Keratinocyte (primary cell): Measurements from ENCODE around the gene CIDEC. TPM values are rescaled to one million over a fixed set of nuclear protein-coding genes. Genes with fewer than 3 reads are reported as not detected.

Experiments used
- DNase-seq: peaks from one replicate; pipeline ENCODE4 v3.0.0-alpha.2; 2011; ENCODE audit warnings: low read depth, missing footprints, low spot score
- FAIRE-seq: peaks from 2 replicates; lab custom pipeline; 2011; peaks lifted over from hg19 to GRCh38; lab: Jason Lieb, UNC
- H2AFZ ChIP-seq: 2 replicates; pipeline ENCODE4 v1.6.0; 2012; ENCODE audit warnings: low read length, control low read depth, inconsistent platforms; ENCODE audit not compliant: control insufficient read depth
- H3K27ac ChIP-seq: 2 replicates; pipeline ENCODE4 v1.5.1; 2011; ENCODE audit warnings: low read length; ENCODE audit not compliant: control insufficient read depth, insufficient read depth
- H3K27me3 ChIP-seq: 3 replicates; pipeline ENCODE4 v1.6.0; 2011; ENCODE audit warnings: low read length; ENCODE audit not compliant: control insufficient read depth, insufficient read depth; ENCODE audit errors: extremely low read depth
- H3K36me3 ChIP-seq, 2 experiments: 2 replicates in 1 of 2; 3 replicates in 1 of 2; pipeline ENCODE4 v1.5.1; 2011; ENCODE audit warnings: low read length in 2 of 2, mild to moderate bottlenecking in 1 of 2; ENCODE audit not compliant: control insufficient read depth in 2 of 2, insufficient read depth in 2 of 2; ENCODE audit errors: extremely low read depth in 1 of 2
- H3K4me1 ChIP-seq: 3 replicates; pipeline ENCODE4 v1.5.1; 2011; ENCODE audit warnings: low read length; ENCODE audit not compliant: control insufficient read depth, insufficient read depth; ENCODE audit errors: extremely low read depth
- H3K4me2 ChIP-seq: 3 replicates; pipeline ENCODE4 v1.6.0; 2011; ENCODE audit warnings: low read depth, low read length; ENCODE audit not compliant: control insufficient read depth, insufficient read depth; ENCODE audit errors: extremely low read depth
- H3K4me3 ChIP-seq, 3 experiments: fragments of 200-600 bp in 1 of 3; sonication (generic) in 1 of 3; 2 replicates in 2 of 3; 3 replicates in 1 of 3; pipeline ENCODE4 v1.5.1; 2011 to 2016; ENCODE audit warnings: low read length in 3 of 3, mild to moderate bottlenecking in 3 of 3, control low read depth in 2 of 3, inconsistent platforms in 1 of 3, low read depth in 1 of 3, mixed read lengths in 1 of 3, mixed run types in 1 of 3, moderate library complexity in 1 of 3; ENCODE audit not compliant: control insufficient read depth in 2 of 3, insufficient read depth in 2 of 3; ENCODE audit errors: extremely low read depth in 1 of 3
- H3K79me2 ChIP-seq: 2 replicates; pipeline ENCODE4 v1.6.0; 2012; ENCODE audit warnings: low read length; ENCODE audit not compliant: control insufficient read depth, insufficient read depth
- H3K9ac ChIP-seq: 3 replicates; pipeline ENCODE4 v1.6.0; 2011; ENCODE audit warnings: low read length; ENCODE audit not compliant: control insufficient read depth, insufficient read depth; ENCODE audit errors: extremely low read depth
- H3K9me1 ChIP-seq: 3 replicates; pipeline ENCODE4 v1.6.0; 2011; ENCODE audit warnings: low read length; ENCODE audit not compliant: control insufficient read depth, insufficient read depth; ENCODE audit errors: extremely low read depth
- H3K9me3 ChIP-seq: 2 replicates; pipeline ENCODE4 v1.5.1; 2012; ENCODE audit warnings: low read depth, low read length; ENCODE audit not compliant: control insufficient read depth
- H4K20me1 ChIP-seq: 3 replicates; pipeline ENCODE4 v1.6.0; 2011; ENCODE audit warnings: low read length; ENCODE audit not compliant: control insufficient read depth, insufficient read depth; ENCODE audit errors: extremely low read depth
- CTCF ChIP-seq, 3 experiments: IDR thresholded peaks in 1 of 3; conservative IDR thresholded peaks in 1 of 3; optimal IDR thresholded peaks in 1 of 3; 2 replicates in 2 of 3; 3 replicates in 1 of 3; pipeline versions ENCODE3 to v1.5.1; 2011; ENCODE audit warnings: low read length in 3 of 3, mild to moderate bottlenecking in 3 of 3, moderate library complexity in 2 of 3, control low read depth in 1 of 3, inconsistent platforms in 1 of 3; ENCODE audit not compliant: insufficient read depth in 2 of 3; ENCODE audit errors: extremely low read depth in 1 of 3
- EZH2 ChIP-seq: IDR thresholded peaks from one replicate; pipeline ENCODE4 v1.6.1; 2012; ENCODE audit warnings: inconsistent platforms, mild to moderate bottlenecking, low read length, moderate library complexity
- dilution Hi-C: fragments of 300-500 bp; cut with MboI; formaldehyde crosslinking; loops from one replicate; pipeline ENCODE4 v1.7.0; 2020; ENCODE audit warnings: low sequenced_read_pairs; ENCODE audit not compliant: extremely low pct_ligation_motif_present
- polyA plus RNA-seq, 5 experiments: library from polyadenylated mRNA; depleted of rRNA in 3 of 5; stranded (reverse) in 3 of 5; stranded (forward) in 1 of 5; unstranded in 1 of 5; fragments of >200 nt; gene quantifications; 1 replicate in 1 of 5; 2 replicates in 3 of 5; 3 replicates in 1 of 5; pipeline versions ENCODE4 v1.2.1 to v1.2.3, GENCODE V29; 2011 to 2012; ENCODE audit warnings: missing spikeins in 2 of 5, low read depth in 1 of 5, low replicate concordance in 1 of 5

The CIDEC gene
- polyA plus RNA-seq, 1 donor (not counting 4 experiments of a cell fraction or from before 2014, with no cell fraction given) = not detected

- FAIRE-seq = no peak
- Histone ChIP-seq H3K9me3 (no peaks in the 10 kb centered on the region), H3K9me1 (no peaks in the 10 kb centered on the region), H3K36me3 (peaks cover 10 to 11% of the 10 kb centered on the region in 2 experiments), H2AFZ (no peak overlapping the region), H3K4me1 (peaks cover 43% of the 10 kb centered on the region), H3K27me3 (no peaks in the 10 kb centered on the region), H3K27ac (no peak overlapping the region), H3K9ac (peak overlapping the region; percentile 9), H3K79me2 (no peaks in the 10 kb centered on the region), H3K4me2 (peak overlapping the region; percentile 53), H3K4me3 (peak overlapping the region in 1 of 3 experiments; percentile 47), H4K20me1 (no peaks in the 10 kb centered on the region)
- TF ChIP-seq EZH2 (no peak), CTCF (optimal IDR thresholded peaks at IDR 0.05 in 1 of 3, IDR thresholded peaks at IDR 0.05 in 1 of 3, conservative IDR thresholded peaks at IDR 0.05 in 1 of 3; ENCODE audit: extremely low read depth in 1 of 3, insufficient read depth in 2 of 3, low read length in 3 of 3) (peak in 1 of 3 experiments; percentile 13)
- dilution Hi-C loops = no loop called here
- DNase-seq = no peak
Observed at GRCh38 chr3:9915254-9916141, 35.4 kb upstream of the CIDEC start.

DNA sequence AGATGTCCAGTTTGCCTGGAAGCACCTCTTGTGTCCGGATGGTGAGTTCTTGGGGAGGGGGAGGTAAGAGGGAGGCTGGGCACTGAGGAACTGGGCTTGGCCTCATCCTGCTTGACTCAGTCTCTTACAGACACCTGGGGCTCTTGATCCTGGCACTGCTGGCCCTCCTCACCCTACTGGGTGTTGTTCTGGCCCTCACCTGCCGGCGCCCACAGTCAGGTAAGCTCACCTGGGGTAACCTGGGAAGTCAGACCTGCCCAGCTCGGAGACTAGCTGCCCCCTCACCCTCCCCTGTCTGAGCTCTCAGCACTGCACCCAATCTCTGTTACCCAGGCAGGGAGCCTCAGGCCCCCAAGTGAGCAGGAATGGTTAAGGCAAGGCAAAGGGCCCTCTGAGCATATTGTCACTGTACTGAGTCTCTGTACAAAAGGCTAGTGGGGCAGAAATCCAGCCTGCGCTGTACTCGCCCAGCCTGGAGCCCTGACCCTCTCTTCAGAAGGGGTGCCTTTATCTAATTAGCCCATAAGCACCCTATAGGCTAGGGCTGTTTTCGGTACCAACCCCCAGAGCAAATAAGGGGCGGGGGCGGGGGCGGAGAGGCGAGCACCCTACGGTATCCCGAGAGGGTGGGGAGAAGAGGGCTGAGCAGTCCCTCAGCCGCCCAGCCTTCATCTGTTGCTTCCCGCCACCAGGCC lies 34.7 kb upstream of the CIDEC start:
- H3K9ac ChIP-seq = no peak overlapping the region
- DNase-seq = no peak
- no peaks in the 10 kb centered on the region for H3K27me3 ChIP-seq
- no peak overlapping the region for H3K27ac ChIP-seq
- TF ChIP-seq CTCF (optimal IDR thresholded peaks at IDR 0.05 in 1 of 3, IDR thresholded peaks at IDR 0.05 in 1 of 3, conservative IDR thresholded peaks at IDR 0.05 in 1 of 3; ENCODE audit: extremely low read depth in 1 of 3, insufficient read depth in 2 of 3, low read length in 3 of 3) = no peak
- TF ChIP-seq EZH2 = no peak
- no peak overlapping the region for H3K4me3 ChIP-seq
- H3K9me1 ChIP-seq = no peaks in the 10 kb centered on the region
- H3K79me2 ChIP-seq = no peaks in the 10 kb centered on the region
- no peaks in the 10 kb centered on the region for H4K20me1 ChIP-seq
- H2AFZ ChIP-seq = no peak overlapping the region
- no peaks in the 10 kb centered on the region for H3K9me3 ChIP-seq
- H3K36me3 ChIP-seq = peaks cover 10 to 11% of the 10 kb centered on the region in 2 experiments
- FAIRE-seq = no peak
- no peak overlapping the region for H3K4me2 ChIP-seq
- H3K4me1 ChIP-seq = peaks cover 43% of the 10 kb centered on the region
- dilution Hi-C loops = no loop called here
